HG02973 (cell line): ENCODE data around the gene MTCL1.

Experiments
- ATAC-seq: cut with Tn5 transposase; IDR thresholded peaks from one replicate; pipeline ENCODE4 v1.9.1; 2021; ENCODE audit warnings: moderate library complexity; ENCODE audit not compliant: unreplicated experiment

The MTCL1 gene

GRCh38 chr18:8826971-8827370 is 121.6 kb downstream of the MTCL1 start:
- no peak for ATAC-seq

DNA sequence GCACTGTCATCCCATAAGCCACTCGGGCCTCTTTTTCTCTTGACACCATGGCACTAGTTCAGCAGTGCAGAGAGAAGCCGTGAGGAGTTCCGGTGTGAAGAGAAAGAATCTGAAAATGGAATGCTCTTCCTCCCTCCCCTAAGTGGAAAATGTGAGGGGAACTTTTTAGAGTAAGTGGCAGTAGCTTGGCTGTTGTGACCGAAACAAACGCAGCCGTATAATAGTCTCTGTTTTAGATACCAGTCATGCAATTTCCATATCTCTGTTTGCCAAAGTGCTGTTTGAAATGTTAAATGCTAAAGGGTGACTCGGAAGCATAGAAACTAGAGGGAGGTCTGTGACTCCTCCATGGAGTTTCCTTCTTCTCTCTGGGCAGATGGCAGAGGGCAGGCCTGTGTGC is 122.9 kb downstream of the MTCL1 start:
- ATAC-seq, result no peak

DNA sequence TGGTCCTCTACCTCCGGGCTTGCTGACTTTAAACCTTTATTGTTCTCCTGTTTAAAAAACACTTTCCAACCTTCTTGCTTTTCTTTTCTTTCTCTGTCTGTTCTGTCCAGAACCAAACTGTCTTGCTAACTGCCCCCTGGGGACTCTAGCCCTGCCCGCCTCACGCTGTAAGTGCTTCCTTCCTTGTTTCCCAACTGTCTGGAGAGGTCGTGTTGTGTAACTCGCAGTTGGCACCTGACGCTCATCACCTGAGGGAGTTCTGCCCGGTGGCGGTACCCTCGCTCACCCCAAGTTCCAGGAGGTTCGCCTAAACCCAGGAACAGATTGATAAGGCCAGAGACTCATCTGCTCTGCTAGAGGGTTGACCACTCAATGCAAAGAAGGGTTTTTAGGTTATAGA is 123.4 kb downstream of the MTCL1 start:
- no peak for ATAC-seq

DNA sequence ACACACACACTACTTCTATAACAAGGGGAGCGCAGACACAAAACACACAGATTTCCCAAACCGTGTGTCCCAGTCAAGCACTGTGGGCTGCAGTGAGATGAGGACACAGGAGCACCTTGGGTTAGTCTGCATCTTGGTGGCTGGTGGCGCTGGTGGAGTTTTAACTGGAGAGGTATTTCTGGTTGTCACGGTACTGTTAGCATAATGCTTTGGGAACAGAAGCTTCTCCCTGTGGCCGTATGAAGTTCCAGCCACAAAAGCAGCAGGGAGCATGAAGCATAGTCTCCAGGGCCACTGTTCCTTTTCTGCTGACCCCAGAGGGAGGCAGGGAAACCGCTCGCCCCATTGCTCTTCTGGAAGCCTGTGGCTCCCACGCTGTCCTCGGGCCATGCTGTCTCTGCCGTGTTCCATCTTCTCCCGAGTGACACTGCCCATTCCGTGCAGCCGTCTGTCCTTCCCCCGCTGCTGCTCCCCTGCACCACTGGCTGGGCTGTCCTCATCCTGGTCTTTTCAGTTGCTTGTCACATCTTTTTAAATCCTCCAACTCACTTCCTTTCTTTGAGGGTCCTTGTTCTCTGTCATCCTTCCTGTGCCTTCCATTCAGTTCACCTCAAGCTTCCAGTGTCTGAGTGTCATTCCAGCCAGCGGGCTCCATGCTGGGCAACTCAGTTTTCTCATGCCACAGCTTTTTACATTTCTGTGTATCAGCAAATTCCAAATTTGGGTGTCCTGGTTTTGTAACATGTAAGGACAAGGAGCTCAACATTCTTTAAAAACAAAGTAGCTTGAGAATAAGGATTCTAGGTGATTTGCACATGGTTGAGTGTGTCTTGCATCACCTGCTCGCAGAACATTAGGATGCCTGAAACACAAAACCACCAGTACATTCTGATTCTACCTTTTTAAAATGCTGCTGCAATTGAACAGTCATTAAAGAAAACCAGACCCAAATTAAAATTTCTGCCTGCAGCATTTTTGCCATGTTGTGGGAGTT is 125.0 kb downstream of the MTCL1 start:
- ATAC-seq, result no peak

GRCh38 chr18:8831112-8831511 is 125.8 kb downstream of the MTCL1 start:
- no peak for ATAC-seq

GRCh38 chr18:8831531-8831930 is 126.2 kb downstream of the MTCL1 start:
- no peak for ATAC-seq

DNA sequence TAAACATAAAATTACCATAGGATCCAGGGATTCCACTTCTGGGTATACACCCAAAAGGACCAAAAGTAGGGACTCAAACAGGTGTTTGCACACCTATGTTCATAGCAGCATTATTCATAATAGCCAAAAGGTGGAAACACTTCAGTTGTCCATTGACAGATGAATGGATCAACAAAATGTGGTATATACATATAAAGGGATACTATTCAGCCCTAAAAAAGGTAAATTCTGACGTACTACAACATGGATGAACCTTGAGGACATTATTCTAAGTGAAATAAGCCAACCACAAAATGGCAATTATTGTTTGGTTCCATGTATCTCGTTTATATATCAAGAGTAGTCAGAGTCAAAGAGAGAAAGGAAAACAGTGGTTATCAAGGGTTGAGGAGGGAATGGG is 128.1 kb downstream of the MTCL1 start:
- no peak for ATAC-seq

- no peak for ATAC-seq
Observed at GRCh38 chr18:8834881-8835280, 129.5 kb downstream of the MTCL1 start.

DNA sequence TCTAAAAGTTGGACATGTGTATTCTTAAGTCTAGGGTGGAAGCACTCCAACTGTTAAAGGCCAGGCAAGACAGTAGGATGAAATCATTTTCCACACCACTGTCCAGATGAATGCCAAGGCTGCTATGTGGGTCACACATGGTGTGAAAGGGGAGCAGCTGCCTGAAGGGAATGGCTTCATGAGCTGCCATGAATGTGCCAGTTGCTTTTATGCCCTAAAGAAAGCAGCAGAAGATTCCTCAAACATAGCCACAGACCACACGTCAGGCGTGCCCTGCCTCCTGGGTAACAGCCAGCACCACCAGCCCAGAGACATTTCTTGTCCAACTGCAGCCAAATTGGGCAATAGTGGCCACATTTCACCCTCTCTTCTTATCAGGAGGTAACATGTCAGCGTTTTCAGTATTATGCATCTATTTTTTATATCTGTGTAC is 130.2 kb downstream of the MTCL1 start:
- no peak for ATAC-seq

- no peak for ATAC-seq
Observed at GRCh38 chr18:8839281-8839680, 133.9 kb downstream of the MTCL1 start.

DNA sequence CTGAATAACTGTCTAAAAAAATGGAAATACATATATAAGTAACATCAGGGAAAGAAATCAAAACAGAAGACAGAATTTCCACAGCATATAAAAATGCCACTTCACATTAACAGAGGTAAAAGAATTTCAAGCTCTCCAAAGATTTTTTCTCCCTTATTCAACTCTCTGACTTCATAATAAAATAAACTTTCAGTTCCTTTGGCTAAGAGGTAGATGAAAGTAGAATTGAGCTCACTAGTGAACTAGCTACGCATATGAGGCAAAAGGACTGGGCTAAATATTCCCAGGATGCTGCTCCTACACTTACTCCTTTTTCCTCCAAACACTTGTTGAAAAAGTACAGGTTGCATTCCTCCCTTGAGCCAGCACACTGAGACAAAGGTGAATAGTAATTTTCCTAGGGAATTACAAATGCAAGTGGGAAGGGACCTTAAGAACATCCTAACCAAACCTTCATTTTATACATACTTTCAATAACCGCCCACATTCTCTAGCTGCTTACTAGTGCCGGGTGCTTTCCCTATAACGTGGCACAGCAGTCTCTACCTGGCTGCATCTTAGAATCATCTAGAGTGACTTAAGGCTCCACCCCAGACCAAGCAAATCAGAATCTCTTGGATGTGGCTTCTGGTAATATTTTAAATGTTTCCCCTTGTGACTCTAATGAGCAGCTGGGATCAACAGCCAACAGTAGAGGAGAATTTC is 136.6 kb downstream of the MTCL1 start:
- no peak for ATAC-seq

GRCh38 chr18:8842506-8842905 is 137.2 kb downstream of the MTCL1 start:
- no peak for ATAC-seq

GRCh38 chr18:8843005-8843404 is 137.6 kb downstream of the MTCL1 start:
- ATAC-seq, result no peak

DNA sequence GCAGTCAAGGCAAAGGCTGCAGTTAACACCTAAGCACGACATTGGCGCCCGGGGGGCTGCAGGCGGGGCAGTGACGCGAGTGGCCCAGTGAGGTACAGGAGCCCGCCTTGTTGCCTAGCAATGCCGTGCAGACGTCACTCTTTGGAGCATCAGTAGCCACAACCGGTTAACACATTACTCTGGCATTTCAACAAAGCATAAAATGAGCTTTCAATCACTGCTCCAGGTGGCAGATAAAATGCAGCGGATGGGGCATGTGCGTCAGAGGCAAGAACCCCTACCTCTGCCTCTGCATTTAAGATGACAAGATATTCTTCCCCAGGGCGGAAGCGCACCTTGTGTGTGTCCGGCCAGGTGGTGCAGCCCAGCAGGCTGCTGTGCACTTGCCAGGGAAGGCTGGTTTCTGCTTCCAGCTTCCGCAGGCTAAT is 139.4 kb downstream of the MTCL1 start:
- no peak for ATAC-seq

GRCh38 chr18:8845506-8845905 is 140.2 kb downstream of the MTCL1 start:
- ATAC-seq, result no peak

GRCh38 chr18:8847066-8847755 is 141.9 kb downstream of the MTCL1 start:
- ATAC-seq, result no peak

DNA sequence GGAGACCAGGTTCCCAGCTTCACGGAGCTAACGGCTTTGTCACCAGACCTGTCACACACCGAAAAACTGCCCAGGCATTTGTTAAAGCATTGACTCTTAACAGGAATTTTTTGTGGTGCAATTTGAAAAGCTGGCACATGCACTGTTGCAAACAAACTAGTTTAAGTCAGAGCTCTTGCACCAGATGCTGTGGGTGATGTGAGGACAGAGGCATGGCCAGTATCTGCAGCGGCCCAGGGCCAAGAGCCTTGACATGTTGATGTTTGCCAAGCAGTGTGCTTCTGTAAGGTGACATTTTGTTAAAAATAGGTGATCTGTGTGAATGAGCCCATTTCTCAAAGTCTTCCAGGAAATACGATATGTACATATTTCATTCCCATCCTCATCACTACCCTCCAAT is 142.5 kb downstream of the MTCL1 start:
- no peak for ATAC-seq

DNA sequence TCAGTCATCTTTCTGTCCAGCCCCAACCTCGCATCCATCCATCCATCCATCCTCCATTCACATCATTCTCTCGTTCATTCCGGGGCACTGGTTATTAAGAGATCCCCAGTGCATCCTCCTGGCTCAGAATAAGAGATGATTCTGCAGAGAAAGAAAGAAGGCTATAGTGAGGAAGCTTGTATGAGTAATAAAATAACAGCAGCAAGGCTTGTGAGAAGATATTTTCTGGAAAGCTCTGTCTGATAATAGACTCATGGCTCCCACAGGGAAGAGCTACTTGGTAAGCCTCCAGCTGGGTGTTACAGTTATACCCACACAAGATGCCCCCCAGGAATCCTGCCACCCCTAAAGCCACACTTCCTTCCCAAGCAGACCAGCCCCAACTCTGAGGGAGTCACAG is 143.2 kb downstream of the MTCL1 start:
- no peak for ATAC-seq

DNA sequence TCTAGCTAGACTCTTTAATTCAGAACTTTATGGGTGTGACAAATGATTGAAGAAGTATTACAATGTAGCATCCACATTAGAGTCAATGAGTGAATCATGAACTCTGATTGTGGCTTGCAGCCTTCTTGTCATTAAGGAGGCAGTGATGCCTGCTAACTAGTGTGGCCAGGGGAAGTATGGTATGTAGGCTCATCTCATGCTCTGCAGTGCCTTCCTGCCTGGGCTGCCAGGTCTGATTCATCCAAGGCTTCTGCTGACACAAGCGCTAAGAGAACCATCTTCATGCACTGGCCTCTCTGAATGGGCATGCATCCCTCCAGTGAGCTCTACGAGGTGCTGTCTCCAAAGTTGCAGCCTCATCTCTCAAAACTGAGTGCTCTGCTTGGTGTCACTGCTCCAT is 144.3 kb downstream of the MTCL1 start:
- ATAC-seq, result no peak

DNA sequence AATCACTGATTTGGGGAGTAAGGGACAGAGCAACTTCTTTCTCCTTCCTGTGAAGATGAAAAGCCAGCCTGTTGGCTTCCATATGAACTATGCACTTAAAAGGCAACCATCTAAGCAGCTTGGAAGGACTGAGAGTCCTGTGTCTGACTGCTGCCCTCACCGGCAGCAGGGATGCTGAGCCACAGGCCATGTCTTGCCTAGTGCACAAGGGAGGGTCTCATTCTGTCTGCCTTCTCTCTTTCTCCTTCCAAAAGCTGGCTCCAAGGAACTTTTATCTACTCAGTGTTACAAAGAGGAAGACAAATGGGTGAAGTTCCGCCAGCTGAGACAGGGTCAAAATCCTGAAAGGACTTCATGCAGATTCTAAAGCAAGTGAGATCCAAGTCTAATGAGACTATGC is 146.3 kb downstream of the MTCL1 start:
- no peak for ATAC-seq

- no peak for ATAC-seq
Observed at GRCh38 chr18:8854550-8854949, 149.2 kb downstream of the MTCL1 start.
